ENCODE measurements around the gene GPR34.
"Not testable (repeated sequence)": the region's sequence is repeated elsewhere in the genome, so short reads cannot be mapped to it uniquely, and the experiment has no call there.

The GPR34 gene

GRCh38 chrX:41670112-41670511 lies 18.7 kb upstream of the GPR34 start:
- Histone ChIP-seq H3K9me3 (ENCODE audit: low read length) (no peaks in the 10 kb centered on the region), H4K20me1 (ENCODE audit: insufficient read depth, low read length) (no peaks in the 10 kb centered on the region), H2AFZ (ENCODE audit: low read length) (no peak overlapping the region), H3K4me2 (ENCODE audit: low read length) (no peak overlapping the region), H3K27me3 (ENCODE audit: insufficient read depth, low read length) (no peaks in the 10 kb centered on the region), H3K4me1 (ENCODE audit: insufficient read depth, low read length, severe bottlenecking) (no peaks in the 10 kb centered on the region), H3K4me3 (ENCODE audit: low read depth, low read length, poor library complexity, severe bottlenecking) (no peak overlapping the region), H3K27ac (ENCODE audit: low read depth, low read length, poor library complexity, severe bottlenecking) (no peak overlapping the region), H3K9ac (ENCODE audit: low read length) (no peak overlapping the region), H3K36me3 (ENCODE audit: insufficient read depth, low read length) (peaks cover 8% of the 10 kb centered on the region; the same call in 1 of the 2 replicates), H3F3A (ENCODE audit: insufficient read depth, low read length) (no peaks in the 10 kb centered on the region), H3K9me2 (ENCODE audit: low read depth, low read length) (no peaks in the 10 kb centered on the region), H3K79me2 (ENCODE audit: insufficient read depth, low read length) (no peaks in the 10 kb centered on the region)
- TF ChIP-seq, protein P1, sequence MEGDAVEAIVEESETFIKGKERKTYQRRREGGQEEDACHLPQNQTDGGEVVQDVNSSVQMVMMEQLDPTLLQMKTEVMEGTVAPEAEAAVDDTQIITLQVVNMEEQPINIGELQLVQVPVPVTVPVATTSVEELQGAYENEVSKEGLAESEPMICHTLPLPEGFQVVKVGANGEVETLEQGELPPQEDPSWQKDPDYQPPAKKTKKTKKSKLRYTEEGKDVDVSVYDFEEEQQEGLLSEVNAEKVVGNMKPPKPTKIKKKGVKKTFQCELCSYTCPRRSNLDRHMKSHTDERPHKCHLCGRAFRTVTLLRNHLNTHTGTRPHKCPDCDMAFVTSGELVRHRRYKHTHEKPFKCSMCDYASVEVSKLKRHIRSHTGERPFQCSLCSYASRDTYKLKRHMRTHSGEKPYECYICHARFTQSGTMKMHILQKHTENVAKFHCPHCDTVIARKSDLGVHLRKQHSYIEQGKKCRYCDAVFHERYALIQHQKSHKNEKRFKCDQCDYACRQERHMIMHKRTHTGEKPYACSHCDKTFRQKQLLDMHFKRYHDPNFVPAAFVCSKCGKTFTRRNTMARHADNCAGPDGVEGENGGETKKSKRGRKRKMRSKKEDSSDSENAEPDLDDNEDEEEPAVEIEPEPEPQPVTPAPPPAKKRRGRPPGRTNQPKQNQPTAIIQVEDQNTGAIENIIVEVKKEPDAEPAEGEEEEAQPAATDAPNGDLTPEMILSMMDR (IDR thresholded peaks at IDR 0.05; ENCODE audit: low read length): no peak
- TF ChIP-seq EZH2 (IDR thresholded peaks at IDR 0.05; ENCODE audit: borderline replicate concordance, low read length): no peak

DNA sequence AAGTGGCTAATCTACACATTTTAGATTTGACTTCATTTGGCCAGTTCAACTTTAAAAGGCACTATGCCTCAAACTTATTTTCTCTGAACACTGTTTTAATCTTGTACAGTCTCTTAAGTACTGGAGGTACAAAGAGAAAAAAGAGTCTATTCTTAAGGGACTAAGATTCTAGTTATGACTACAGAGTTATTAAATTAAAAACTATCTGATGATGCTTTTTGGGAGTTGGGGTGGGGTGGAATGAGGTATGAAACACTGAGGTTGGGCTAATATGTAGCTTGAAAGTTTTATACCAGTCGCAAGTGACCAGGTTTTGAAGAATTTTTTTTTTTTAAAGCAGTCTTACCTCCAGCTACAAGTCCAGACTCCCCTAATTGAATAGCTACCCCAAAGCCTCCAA lies 17.7 kb upstream of the GPR34 start:
- H3K27ac ChIP-seq (ENCODE audit: low read depth, low read length, poor library complexity, severe bottlenecking): no peak overlapping the region
- H3K4me3 ChIP-seq (ENCODE audit: low read depth, low read length, poor library complexity, severe bottlenecking): no peak overlapping the region
- TF ChIP-seq, protein P1 (IDR thresholded peaks at IDR 0.05; ENCODE audit: low read length): no peak
- no peak for TF ChIP-seq EZH2 (IDR thresholded peaks at IDR 0.05; ENCODE audit: borderline replicate concordance, low read length)
- H3K36me3 ChIP-seq (ENCODE audit: insufficient read depth, low read length): 0 out of 2 replicates have a peak, but pooled peaks cover 5% of the 10 kb centered on the region
- H3K4me1 ChIP-seq (ENCODE audit: insufficient read depth, low read length, severe bottlenecking): no peaks in the 10 kb centered on the region
- H3K4me2 ChIP-seq (ENCODE audit: low read length): no peak overlapping the region
- no peaks in the 10 kb centered on the region for H3K27me3 ChIP-seq (ENCODE audit: insufficient read depth, low read length)
- no peaks in the 10 kb centered on the region for H3F3A ChIP-seq (ENCODE audit: insufficient read depth, low read length)
- H3K9me2 ChIP-seq (ENCODE audit: low read depth, low read length): no peaks in the 10 kb centered on the region
- no peaks in the 10 kb centered on the region for H3K9me3 ChIP-seq (ENCODE audit: low read length)
- H2AFZ ChIP-seq (ENCODE audit: low read length): no peak overlapping the region
- H3K9ac ChIP-seq (ENCODE audit: low read length): no peak overlapping the region
- H3K79me2 ChIP-seq (ENCODE audit: insufficient read depth, low read length): no peaks in the 10 kb centered on the region
- no peaks in the 10 kb centered on the region for H4K20me1 ChIP-seq (ENCODE audit: insufficient read depth, low read length)

GRCh38 chrX:41672643-41673042 lies 16.1 kb upstream of the GPR34 start:
- H3K4me1 ChIP-seq (ENCODE audit: insufficient read depth, low read length, severe bottlenecking): no peaks in the 10 kb centered on the region
- H3K9me3 ChIP-seq (ENCODE audit: low read length): no peaks in the 10 kb centered on the region
- H3K79me2 ChIP-seq (ENCODE audit: insufficient read depth, low read length): no peaks in the 10 kb centered on the region

DNA sequence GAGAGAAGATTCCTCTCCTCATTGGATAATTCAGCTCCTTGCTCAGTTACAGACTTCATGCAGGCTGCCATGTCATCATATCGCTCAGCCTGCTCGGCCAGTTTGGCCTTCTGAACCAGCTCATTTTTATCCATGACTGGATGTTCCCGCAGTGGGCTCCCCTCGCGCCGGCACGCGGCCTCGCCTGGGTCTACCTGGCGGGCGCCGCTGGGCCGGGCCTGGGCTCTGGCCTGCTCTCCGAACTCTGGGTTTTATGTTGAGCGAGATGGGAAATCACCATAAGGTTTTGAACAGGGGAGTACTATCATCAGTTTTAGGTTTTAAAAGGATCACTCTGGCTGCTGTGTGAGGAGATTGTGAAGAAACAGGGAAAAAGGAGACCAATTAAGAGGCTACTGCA lies 12.4 kb upstream of the GPR34 start:
- not testable (repeated sequence) for H3K79me2 ChIP-seq (ENCODE audit: insufficient read depth, low read length); H3F3A ChIP-seq (ENCODE audit: insufficient read depth, low read length); H3K27ac ChIP-seq (ENCODE audit: low read depth, low read length, poor library complexity, severe bottlenecking); H3K27me3 ChIP-seq (ENCODE audit: insufficient read depth, low read length); H3K4me1 ChIP-seq (ENCODE audit: insufficient read depth, low read length, severe bottlenecking); H2AFZ ChIP-seq (ENCODE audit: low read length); H4K20me1 ChIP-seq (ENCODE audit: insufficient read depth, low read length); H3K9ac ChIP-seq (ENCODE audit: low read length); H3K4me3 ChIP-seq (ENCODE audit: low read depth, low read length, poor library complexity, severe bottlenecking); H3K9me2 ChIP-seq (ENCODE audit: low read depth, low read length); H3K36me3 ChIP-seq (ENCODE audit: insufficient read depth, low read length); H3K4me2 ChIP-seq (ENCODE audit: low read length); H3K9me3 ChIP-seq (ENCODE audit: low read length)

More at GRCh38 chrX:41672643-41673042, 16.1 kb upstream of the GPR34 start:
- 0 out of 2 replicates have a peak, but pooled peaks cover 5% of the 10 kb centered on the region for H3K36me3 ChIP-seq (ENCODE audit: insufficient read depth, low read length)
- no peak overlapping the region for H2AFZ ChIP-seq (ENCODE audit: low read length)
- TF ChIP-seq, protein P1 (IDR thresholded peaks at IDR 0.05; ENCODE audit: low read length): no peak
- TF ChIP-seq EZH2 (IDR thresholded peaks at IDR 0.05; ENCODE audit: borderline replicate concordance, low read length): no peak
- H4K20me1 ChIP-seq (ENCODE audit: insufficient read depth, low read length): no peaks in the 10 kb centered on the region
- H3F3A ChIP-seq (ENCODE audit: insufficient read depth, low read length): no peaks in the 10 kb centered on the region
- no peak overlapping the region for H3K27ac ChIP-seq (ENCODE audit: low read depth, low read length, poor library complexity, severe bottlenecking)
- H3K4me2 ChIP-seq (ENCODE audit: low read length): no peak overlapping the region
- H3K9ac ChIP-seq (ENCODE audit: low read length): no peak overlapping the region
- no peaks in the 10 kb centered on the region for H3K9me2 ChIP-seq (ENCODE audit: low read depth, low read length)
- no peaks in the 10 kb centered on the region for H3K27me3 ChIP-seq (ENCODE audit: insufficient read depth, low read length)
- H3K4me3 ChIP-seq (ENCODE audit: low read depth, low read length, poor library complexity, severe bottlenecking): no peak overlapping the region
